Measurements from ENCODE around the gene SLC22A8. TPM values are rescaled to one million over a fixed set of nuclear protein-coding genes. Genes with fewer than 3 reads are reported as not detected.
A peak's percentile ranks its signal among the peaks of the same experiment; 100 is the strongest.
"Not testable (repeated sequence)": the region's sequence is repeated elsewhere in the genome, so short reads cannot be mapped to it uniquely, and the experiment has no call there.

SLC22A8 gene
- not detected in 2 replicates for polyA plus RNA-seq (2011; rRNA removed)
- not detected in 2 replicates for polyA minus RNA-seq (2011; rRNA and poly(A)+ RNA removed)

GRCh38 chr11:63015521-63016215 lies at the start of gene SLC22A8:
SLC22A8 (minus strand) TSS chr11:63015841; CDS start chr11:63014958, 883 bp downstream.
- H3K27ac ChIP-seq (ENCODE audit: low read depth, low read length) = no peak within 1 kb of the TSS
- H3K4me3 ChIP-seq (ENCODE audit: low read depth, low read length) = no peak within 1 kb of the TSS
- peaks cover 17% of the 10 kb centered on the region for H3K27me3 ChIP-seq (ENCODE audit: control insufficient read depth, insufficient read depth, low read length)
- ChIA-PET CTCF (interaction anchor here (0.8 to 1.0 kb wide), 3 partner anchors 8 to 110 kb away, joined by 3 to 7 read pairs (median 6); no protein-coding TSS in a partner anchor), POLR2A (no interaction called here)
- H3K9me3 ChIP-seq (ENCODE audit: control insufficient read depth, insufficient read depth, low read length) = no peaks in the 10 kb centered on the region; the same call in 1 of the 2 replicates
- TF ChIP-seq CTCF (IDR thresholded peaks at IDR 0.05; ENCODE audit: low read depth, low read length) = no peak
- no peak for DNase-seq (ENCODE audit: low read depth, low spot score)

- POLR2A ChIA-PET; H3K9me3 ChIP-seq (ENCODE audit: control insufficient read depth, insufficient read depth, low read length); H3K27ac ChIP-seq (ENCODE audit: low read depth, low read length); DNase-seq (ENCODE audit: low read depth, low spot score); H3K4me3 ChIP-seq (ENCODE audit: low read depth, low read length); H3K27me3 ChIP-seq (ENCODE audit: control insufficient read depth, insufficient read depth, low read length): not testable (repeated sequence)
- CTCF ChIA-PET = interaction anchor here (1.4 kb wide), 1 partner anchor 11 kb away, joined by 8 read pairs; no protein-coding TSS in a partner anchor
These were observed 30.6 kb upstream of the SLC22A8 start for GRCh38 chr11:63046203-63046602.

- ChIA-PET POLR2A (no interaction called here), CTCF (interaction anchor here (0.9 kb wide), 1 partner anchor 19 kb away, joined by 4 read pairs; no protein-coding TSS in a partner anchor)
- Histone ChIP-seq H3K27me3 (ENCODE audit: control insufficient read depth, insufficient read depth, low read length) (no peaks in the 10 kb centered on the region), H3K9me3 (ENCODE audit: control insufficient read depth, insufficient read depth, low read length) (no peaks in the 10 kb centered on the region; the same call in 1 of the 2 replicates), H3K27ac (ENCODE audit: low read depth, low read length) (no peak overlapping the region), H3K4me3 (ENCODE audit: low read depth, low read length) (no peak overlapping the region)
- no peak for DNase-seq (ENCODE audit: low read depth, low spot score)
- no peak for TF ChIP-seq CTCF (IDR thresholded peaks at IDR 0.05; ENCODE audit: low read depth, low read length)
These were observed 27.0 kb upstream of the SLC22A8 start for GRCh38 chr11:63042596-63042995.

- Histone ChIP-seq H3K27me3 (ENCODE audit: control insufficient read depth, insufficient read depth, low read length) (peaks cover 11% of the 10 kb centered on the region), H3K27ac (ENCODE audit: low read depth, low read length) (no peak overlapping the region), H3K4me3 (ENCODE audit: low read depth, low read length) (no peak overlapping the region), H3K9me3 (ENCODE audit: control insufficient read depth, insufficient read depth, low read length) (no peaks in the 10 kb centered on the region)
- TF ChIP-seq CTCF (IDR thresholded peaks at IDR 0.05; ENCODE audit: low read depth, low read length) = no peak
- ChIA-PET POLR2A (no interaction called here), CTCF (interaction anchor here (4.7 to 5.4 kb wide), 2 partner anchors 9 to 128 kb away, joined by 33 to 63 read pairs; no protein-coding TSS in a partner anchor)
- no peak for DNase-seq (ENCODE audit: low read depth, low spot score)
These were observed 16.8 kb upstream of the SLC22A8 start for GRCh38 chr11:63032457-63032856.

- peak; percentile 46 for DNase-seq (ENCODE audit: low read depth, low spot score)
- Histone ChIP-seq H3K9me3 (ENCODE audit: control insufficient read depth, insufficient read depth, low read length) (no peaks in the 10 kb centered on the region; the same call in 1 of the 2 replicates), H3K4me3 (ENCODE audit: low read depth, low read length) (no peak overlapping the region), H3K27ac (ENCODE audit: low read depth, low read length) (no peak overlapping the region), H3K27me3 (ENCODE audit: control insufficient read depth, insufficient read depth, low read length) (peaks cover 5% of the 10 kb centered on the region)
- POLR2A ChIA-PET = interaction anchor here (1.2 kb wide), 1 partner anchor 183 kb away, joined by 4 read pairs; no protein-coding TSS in a partner anchor
- CTCF ChIA-PET = interaction anchor here (0.5 to 8.4 kb wide), 29 partner anchors 9 to 1027 kb away, joined by 3 to 567 read pairs (median 4); partner anchors contain the start of genes CHRM1, SLC22A8 and STX5
- TF ChIP-seq CTCF (IDR thresholded peaks at IDR 0.05; ENCODE audit: low read depth, low read length) = peak; percentile 100
These were observed 8.4 kb upstream of the SLC22A8 start for GRCh38 chr11:63023841-63024648.
